DMS53 treated with DMSO at 0.1 percent for 48 hours (cell line): ENCODE results near the gene ADAMTS20.

Experiments
- DNase-seq: peaks from one replicate; lab custom pipeline; 2025; ENCODE audit not compliant: unreplicated experiment; lab: John Stamatoyannopoulos, UW

ADAMTS20 gene

DNA sequence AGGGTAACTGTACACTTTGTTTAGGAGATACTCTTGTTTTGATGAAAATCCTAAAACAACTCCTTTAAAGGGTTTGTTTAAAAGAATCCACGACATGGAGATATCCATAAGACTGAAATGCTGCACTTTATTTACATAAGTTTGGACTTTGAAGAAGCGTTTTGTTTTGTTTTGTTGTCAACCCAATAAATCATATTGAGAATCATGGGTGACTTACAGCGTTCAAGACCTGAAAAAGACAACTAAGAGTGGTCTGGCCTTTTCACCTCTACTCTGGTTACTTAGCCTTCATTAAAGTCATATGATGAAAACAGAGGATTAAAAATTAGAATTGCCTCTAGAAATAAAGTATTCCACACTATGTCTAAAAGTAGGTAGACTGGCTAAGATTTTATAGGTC lies 234.8 kb downstream of the ADAMTS20 start:
- no peak for DNase-seq

DNA sequence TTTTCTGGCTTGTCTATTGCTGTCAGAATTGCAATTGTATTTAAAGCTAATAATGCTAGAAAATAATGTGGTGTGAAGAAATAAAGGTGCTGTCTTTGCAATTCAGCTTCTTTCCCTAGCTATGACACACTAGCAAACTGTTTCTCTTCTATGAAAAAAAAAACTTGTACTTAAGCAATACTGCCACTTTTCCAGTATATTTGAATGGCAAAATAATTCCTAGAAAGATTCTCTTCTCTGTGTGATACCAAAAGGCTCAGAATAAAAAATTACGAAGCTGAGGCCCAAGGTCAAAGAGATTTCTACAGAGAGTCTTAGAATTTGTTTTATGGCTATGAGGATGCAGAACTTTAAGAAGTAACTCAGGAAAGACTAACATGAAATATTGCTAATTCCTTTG lies 235.5 kb downstream of the ADAMTS20 start:
- no peak for DNase-seq

DNA sequence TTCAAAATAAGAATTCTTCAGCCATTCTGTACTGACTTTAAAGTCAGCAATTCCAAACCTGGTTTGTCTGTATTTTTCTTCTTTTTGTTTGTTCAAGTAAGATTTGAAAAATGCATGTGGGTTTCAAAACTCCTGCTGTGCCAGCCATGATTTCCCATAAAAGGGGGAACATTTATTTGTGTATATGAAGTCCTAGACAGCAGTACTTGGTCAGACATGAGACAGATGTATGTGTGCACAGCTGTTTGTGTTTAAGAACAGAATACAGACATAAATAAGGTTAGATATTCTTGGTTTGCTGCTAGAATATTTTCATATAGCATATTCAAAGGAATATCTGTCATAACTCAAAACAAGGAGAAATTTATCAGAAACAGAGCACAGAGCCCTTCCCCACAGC lies 236.0 kb downstream of the ADAMTS20 start:
- no peak for DNase-seq

DNA sequence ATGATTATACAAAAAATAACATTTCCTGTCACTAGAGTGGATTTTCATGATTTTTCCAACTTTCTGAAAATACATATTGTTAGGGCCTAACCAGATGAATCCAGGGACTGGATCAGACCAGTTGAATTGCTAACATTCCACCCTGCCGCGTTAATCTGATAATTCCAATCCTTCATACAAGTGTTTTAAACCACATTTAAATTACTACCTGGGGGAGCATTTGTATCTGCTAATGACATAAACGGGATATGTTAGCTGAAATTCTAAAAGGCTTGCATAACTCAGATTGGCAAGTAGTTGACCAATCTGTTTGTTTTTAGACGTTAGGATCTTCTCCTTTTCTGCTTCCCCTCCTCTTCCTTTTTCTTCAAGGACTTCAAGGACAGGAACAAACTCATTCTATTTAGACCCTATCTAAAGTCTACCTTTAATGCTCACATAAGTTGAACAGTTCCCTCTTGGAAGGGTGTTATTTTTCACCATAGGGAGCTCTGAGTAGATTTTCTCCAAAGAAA lies 239.0 kb downstream of the ADAMTS20 start:
- no peak for DNase-seq

DNA sequence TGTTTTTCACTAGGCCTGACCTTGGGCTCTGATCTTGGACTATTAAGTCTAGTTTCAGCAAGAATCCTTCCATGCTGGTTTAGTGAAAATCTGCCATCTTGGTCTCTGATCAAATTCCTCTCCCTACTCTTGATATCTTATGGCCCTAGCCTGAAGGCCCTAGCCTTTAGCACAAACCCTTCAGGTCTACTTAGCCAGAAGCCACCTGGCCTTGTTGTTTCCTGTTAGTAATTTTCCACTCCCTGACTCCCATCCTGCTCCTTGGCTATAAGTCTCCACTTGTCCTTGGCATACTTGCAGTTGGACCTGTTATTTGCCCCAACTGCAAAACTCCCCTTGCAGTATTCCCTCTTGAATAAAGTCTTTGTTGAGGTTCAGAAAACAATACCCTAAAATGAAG lies 241.4 kb downstream of the ADAMTS20 start:
- no peak for DNase-seq

DNA sequence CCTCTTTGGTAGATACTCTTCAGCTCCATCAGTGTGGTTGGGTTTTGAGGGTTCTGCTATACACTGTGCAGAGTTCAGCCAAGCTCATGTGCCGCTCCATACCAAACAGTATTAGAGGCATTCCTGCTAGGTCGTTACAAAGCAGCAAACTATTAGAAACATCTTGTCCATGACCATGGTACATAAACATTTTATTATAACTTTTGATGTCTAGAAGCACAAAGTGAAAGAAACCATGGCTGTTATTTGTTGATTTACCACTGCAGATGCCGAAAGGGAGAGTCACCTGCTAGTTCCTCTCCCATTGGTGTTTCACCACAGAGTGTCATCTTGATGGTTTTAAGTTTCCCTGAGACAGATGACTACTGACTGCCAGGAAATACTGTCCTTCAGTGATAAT lies 242.0 kb downstream of the ADAMTS20 start:
- no peak for DNase-seq

DNA sequence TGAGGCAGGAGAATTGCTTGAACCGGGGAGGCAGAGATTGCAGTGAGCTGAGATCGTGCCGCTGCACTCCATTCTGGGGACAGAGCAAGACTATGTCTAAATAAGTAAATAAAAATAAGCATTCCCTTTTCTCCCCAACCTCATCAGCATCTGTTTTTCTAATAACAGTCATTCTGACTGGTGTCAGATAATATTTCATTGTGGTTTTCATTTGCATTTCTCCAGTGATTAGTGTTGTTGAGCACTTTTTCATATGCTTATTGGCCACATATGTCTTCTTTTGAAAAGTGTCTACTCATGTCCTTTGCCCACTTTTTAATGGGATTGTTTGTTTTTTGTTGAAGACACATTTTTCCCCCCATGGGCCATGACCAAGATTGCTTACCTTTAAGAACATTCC lies 243.2 kb downstream of the ADAMTS20 start:
- no peak for DNase-seq

DNA sequence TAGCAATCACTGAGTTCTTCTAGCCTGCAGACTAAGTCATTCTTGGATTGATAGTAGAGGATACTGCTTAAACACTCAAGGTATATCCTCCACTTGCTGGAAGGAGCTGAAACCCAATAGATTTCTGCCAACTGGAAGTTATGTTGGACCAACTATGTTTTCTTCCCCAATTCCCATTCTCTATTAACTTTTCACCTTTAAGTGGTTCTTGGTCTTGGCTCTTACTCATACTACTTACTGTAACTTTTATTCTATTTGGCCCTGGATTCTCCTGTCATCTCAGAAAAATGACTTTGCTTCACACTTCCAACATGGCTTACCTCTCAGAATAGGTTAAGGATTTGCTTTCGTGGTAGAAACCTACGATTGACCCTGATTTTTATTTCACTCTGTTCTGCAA lies 244.9 kb downstream of the ADAMTS20 start:
- no peak for DNase-seq

DNA sequence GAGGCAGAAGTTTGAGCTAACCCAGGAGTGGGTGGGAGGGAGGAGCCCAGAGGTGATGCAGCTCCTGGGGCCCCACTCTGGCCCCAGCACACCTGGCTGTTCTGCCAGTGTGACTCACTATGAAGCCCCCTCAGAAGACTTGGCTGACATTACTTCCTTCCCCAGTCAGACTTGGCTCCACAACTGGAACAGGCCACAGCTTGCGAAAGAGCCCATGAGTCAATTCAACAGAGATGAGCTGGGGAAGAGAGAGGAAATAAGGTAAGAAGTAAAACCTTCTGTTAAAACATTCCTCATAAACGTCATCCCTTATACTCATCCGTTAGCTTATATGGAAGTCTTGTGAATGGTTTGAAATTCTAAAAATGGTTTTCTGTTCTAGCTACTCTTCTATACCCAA lies 245.9 kb downstream of the ADAMTS20 start:
- DNase-seq, result no peak

DNA sequence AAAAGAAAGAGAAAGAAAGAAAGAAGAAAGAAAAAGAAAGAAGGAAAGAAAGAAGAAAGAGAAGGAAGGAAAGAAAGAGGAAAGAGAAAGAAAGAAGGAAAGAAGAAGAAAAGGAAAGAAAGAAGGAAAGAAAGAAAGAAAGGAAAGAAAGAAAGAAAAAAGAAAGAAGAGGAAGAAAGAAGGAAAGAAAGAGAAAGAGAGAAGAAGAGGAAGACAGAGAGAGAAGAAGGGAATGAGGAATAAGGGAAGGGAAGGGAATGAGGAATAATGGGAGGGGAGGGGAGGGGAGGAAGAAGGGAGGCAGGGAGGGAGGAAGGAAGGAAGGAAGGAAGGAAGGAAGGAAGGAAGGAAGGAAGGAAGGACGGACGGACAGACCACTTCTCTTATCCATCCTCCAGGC lies 246.9 kb downstream of the ADAMTS20 start:
- no peak for DNase-seq
